ENCODE measurements around the gene EYS. TPM values are rescaled to one million over a fixed set of nuclear protein-coding genes. Genes with fewer than 3 reads are reported as not detected.

Gene EYS
- total RNA-seq, 1 donor from 2014 or later = 0.08 TPM

- Histone ChIP-seq H3K9me3 (replicated peaks) (no peaks in the 10 kb centered on the region), H3K27ac (replicated peaks) (no peak overlapping the region), H3K36me3 (no peaks in the 10 kb centered on the region), H3K4me3 (no peak overlapping the region), H3K4me1 (no peaks in the 10 kb centered on the region), H3K27me3 (ENCODE audit: low read depth) (no peaks in the 10 kb centered on the region)
- intact Hi-C loops (cut with micrococcal nuclease) = no loop called here
- DNase-seq = no peak
- no peak for TF ChIP-seq CTCF (IDR thresholded peaks at IDR 0.05; ENCODE audit: borderline replicate concordance)
Observed at GRCh38 chr6:64257586-64257985, 1449.4 kb downstream of the EYS start.

GRCh38 chr6:64256483-64256882, 1450.5 kb downstream of the EYS start:
- Histone ChIP-seq H3K27me3 (ENCODE audit: low read depth) (no peaks in the 10 kb centered on the region), H3K4me3 (no peak overlapping the region), H3K27ac (replicated peaks) (no peak overlapping the region), H3K4me1 (no peaks in the 10 kb centered on the region), H3K36me3 (no peaks in the 10 kb centered on the region), H3K9me3 (replicated peaks) (no peaks in the 10 kb centered on the region)
- no peak for TF ChIP-seq CTCF (IDR thresholded peaks at IDR 0.05; ENCODE audit: borderline replicate concordance)
- intact Hi-C loops (cut with micrococcal nuclease) = no loop called here
- DNase-seq = no peak

GRCh38 chr6:64255000-64255399, 1452.0 kb downstream of the EYS start:
- Histone ChIP-seq H3K4me1 (no peaks in the 10 kb centered on the region), H3K36me3 (no peaks in the 10 kb centered on the region), H3K27me3 (ENCODE audit: low read depth) (no peaks in the 10 kb centered on the region), H3K27ac (replicated peaks) (no peak overlapping the region), H3K4me3 (no peak overlapping the region), H3K9me3 (replicated peaks) (no peaks in the 10 kb centered on the region)
- intact Hi-C loops (cut with micrococcal nuclease) = no loop called here
- no peak for TF ChIP-seq CTCF (IDR thresholded peaks at IDR 0.05; ENCODE audit: borderline replicate concordance)
- no peak for DNase-seq

- intact Hi-C loops (cut with micrococcal nuclease) = no loop called here
- Histone ChIP-seq H3K9me3 (replicated peaks) (no peaks in the 10 kb centered on the region), H3K27me3 (ENCODE audit: low read depth) (no peaks in the 10 kb centered on the region), H3K4me1 (no peaks in the 10 kb centered on the region), H3K4me3 (no peak overlapping the region), H3K36me3 (no peaks in the 10 kb centered on the region), H3K27ac (replicated peaks) (no peak overlapping the region)
- TF ChIP-seq CTCF (IDR thresholded peaks at IDR 0.05; ENCODE audit: borderline replicate concordance) = no peak
- DNase-seq = no peak
Observed at GRCh38 chr6:64254558-64254957, 1452.5 kb downstream of the EYS start.

GRCh38 chr6:64252256-64252655, 1454.8 kb downstream of the EYS start:
- no peaks in the 10 kb centered on the region for H3K27me3 ChIP-seq (ENCODE audit: low read depth)
- DNase-seq = no peak
- H3K27ac ChIP-seq (replicated peaks) = no peak overlapping the region
- no peaks in the 10 kb centered on the region for H3K9me3 ChIP-seq (replicated peaks)
- H3K36me3 ChIP-seq = no peaks in the 10 kb centered on the region
- no peak for TF ChIP-seq CTCF (IDR thresholded peaks at IDR 0.05; ENCODE audit: borderline replicate concordance)
- no peak overlapping the region for H3K4me3 ChIP-seq
- H3K4me1 ChIP-seq = no peaks in the 10 kb centered on the region
- intact Hi-C loops (cut with micrococcal nuclease) = no loop called here

- Histone ChIP-seq H3K4me3 (no peak overlapping the region), H3K36me3 (no peaks in the 10 kb centered on the region), H3K27me3 (ENCODE audit: low read depth) (no peaks in the 10 kb centered on the region), H3K9me3 (replicated peaks) (no peaks in the 10 kb centered on the region), H3K27ac (replicated peaks) (no peak overlapping the region), H3K4me1 (no peaks in the 10 kb centered on the region)
- intact Hi-C loops (cut with micrococcal nuclease) = no loop called here
- TF ChIP-seq CTCF (IDR thresholded peaks at IDR 0.05; ENCODE audit: borderline replicate concordance) = no peak
- no peak for DNase-seq
Observed at GRCh38 chr6:64250126-64250525, 1456.9 kb downstream of the EYS start.

All from left ventricle myocardium inferior (tissue), 1 donor.